ENCODE data around the gene PLP2. TPM values are rescaled to one million over a fixed set of nuclear protein-coding genes. Genes with fewer than 3 reads are reported as not detected.

Gene PLP2
- total RNA-seq, 1 donor from 2014 or later = 12.2 TPM

DNA sequence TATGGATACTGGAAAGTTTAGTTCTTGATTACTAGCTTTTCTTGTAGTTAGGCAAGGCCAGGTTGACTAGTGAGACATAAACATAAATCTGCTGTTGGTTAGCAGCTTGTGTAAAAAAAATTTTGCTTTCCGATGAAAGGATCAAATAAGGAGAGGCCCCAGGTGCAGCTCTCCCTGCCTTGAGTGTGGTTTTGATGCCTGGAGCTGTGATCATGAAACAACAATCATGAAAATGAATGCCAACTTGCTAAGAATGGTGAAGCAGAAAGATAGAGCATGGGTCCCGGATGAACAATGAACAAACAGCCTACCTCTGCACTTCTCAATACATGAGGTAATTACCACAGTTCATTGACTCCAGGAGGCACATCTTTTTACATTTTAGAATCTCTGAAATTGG lies 42.7 kb downstream of the PLP2 start:
- TF ChIP-seq CTCF (IDR thresholded peaks at IDR 0.05; ENCODE audit: partially characterized antibody, unreplicated experiment) = no peak
- peaks cover 3% of the 10 kb centered on the region for H3K4me1 Mint-ChIP-seq (ENCODE audit: low read depth, unreplicated experiment)
- peaks cover 5% of the 10 kb centered on the region for H3K36me3 Mint-ChIP-seq (ENCODE audit: unreplicated experiment)
- DNase-seq = no peak
- no peaks in the 10 kb centered on the region for H3K27me3 Mint-ChIP-seq (ENCODE audit: unreplicated experiment)
- no peak overlapping the region for H3K4me3 Mint-ChIP-seq (ENCODE audit: unreplicated experiment)
- peaks cover 4% of the 10 kb centered on the region for H3K9me3 Mint-ChIP-seq (ENCODE audit: unreplicated experiment)
- H3K27ac Mint-ChIP-seq (ENCODE audit: unreplicated experiment) = no peak overlapping the region

DNA sequence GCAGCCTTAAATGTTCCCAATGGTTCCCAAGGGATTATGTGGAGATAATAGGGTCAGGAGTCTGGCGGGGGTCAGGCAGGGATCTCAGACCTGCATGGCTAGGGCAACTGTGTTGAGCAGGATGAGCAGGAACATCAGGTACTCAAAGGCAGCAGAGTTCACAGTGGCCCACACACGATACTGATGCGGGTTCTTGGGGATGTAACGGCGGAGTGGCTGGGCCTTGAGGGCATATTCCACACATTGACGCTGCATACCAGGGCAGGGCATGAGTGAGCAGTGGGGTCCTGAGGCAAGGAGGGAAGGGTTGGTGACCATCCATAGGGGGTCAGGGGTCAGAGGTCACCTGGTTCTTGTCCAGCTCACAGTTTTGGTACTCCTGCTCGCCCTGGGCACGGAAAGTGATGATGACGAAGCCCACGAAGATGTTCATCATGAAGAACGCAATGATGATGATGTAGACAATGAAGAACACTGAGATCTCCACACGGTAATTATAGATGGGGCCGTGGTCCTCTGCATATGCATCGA lies 43.4 kb downstream of the PLP2 start:
- Mint-ChIP-seq H3K27me3 (ENCODE audit: unreplicated experiment) (no peaks in the 10 kb centered on the region), H3K9me3 (ENCODE audit: unreplicated experiment) (peaks cover 4% of the 10 kb centered on the region), H3K27ac (ENCODE audit: unreplicated experiment) (no peak overlapping the region), H3K4me3 (ENCODE audit: unreplicated experiment) (no peak overlapping the region), H3K36me3 (ENCODE audit: unreplicated experiment) (peaks cover 5% of the 10 kb centered on the region), H3K4me1 (ENCODE audit: low read depth, unreplicated experiment) (peaks cover 3% of the 10 kb centered on the region)
- DNase-seq = no peak
- no peak for TF ChIP-seq CTCF (IDR thresholded peaks at IDR 0.05; ENCODE audit: partially characterized antibody, unreplicated experiment)

DNA sequence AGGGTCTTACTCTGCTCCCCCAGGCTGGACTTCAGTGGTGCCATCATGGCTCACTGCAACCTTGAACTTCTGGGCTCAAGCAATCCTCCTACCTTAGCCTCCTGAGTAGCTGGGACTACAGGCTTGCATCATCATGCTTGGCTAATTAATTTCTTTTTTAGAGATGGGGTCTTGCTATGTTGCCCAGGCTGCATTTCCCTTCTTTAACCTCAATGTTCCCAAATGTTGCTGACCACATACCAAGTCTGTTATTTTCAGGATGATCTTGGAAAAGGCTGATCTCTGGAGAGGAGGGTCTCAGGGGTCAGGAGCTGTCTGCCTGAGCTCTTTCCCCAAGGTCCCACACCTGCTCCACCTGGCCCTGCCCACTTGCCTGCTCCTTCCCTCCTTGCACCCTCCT lies 48.4 kb downstream of the PLP2 start:
- TF ChIP-seq CTCF (IDR thresholded peaks at IDR 0.05; ENCODE audit: partially characterized antibody, unreplicated experiment) = no peak
- Mint-ChIP-seq H3K9me3 (ENCODE audit: unreplicated experiment) (peaks cover 3% of the 10 kb centered on the region), H3K4me3 (ENCODE audit: unreplicated experiment) (no peak overlapping the region), H3K27ac (ENCODE audit: unreplicated experiment) (no peak overlapping the region), H3K4me1 (ENCODE audit: low read depth, unreplicated experiment) (peaks cover under 1% of the 10 kb centered on the region), H3K27me3 (ENCODE audit: unreplicated experiment) (peaks cover 3% of the 10 kb centered on the region), H3K36me3 (ENCODE audit: unreplicated experiment) (no peaks in the 10 kb centered on the region)
- DNase-seq = no peak

GRCh38 chrX:49221868-49222267 lies 50.2 kb downstream of the PLP2 start:
- H3K4me3 Mint-ChIP-seq (ENCODE audit: unreplicated experiment) = no peak overlapping the region
- no peaks in the 10 kb centered on the region for H3K36me3 Mint-ChIP-seq (ENCODE audit: unreplicated experiment)
- peaks cover 3% of the 10 kb centered on the region for H3K27me3 Mint-ChIP-seq (ENCODE audit: unreplicated experiment)
- no peaks in the 10 kb centered on the region for H3K4me1 Mint-ChIP-seq (ENCODE audit: low read depth, unreplicated experiment)
- no peak for DNase-seq
- no peak for TF ChIP-seq CTCF (IDR thresholded peaks at IDR 0.05; ENCODE audit: partially characterized antibody, unreplicated experiment)
- H3K27ac Mint-ChIP-seq (ENCODE audit: unreplicated experiment) = peak overlapping the region; percentile 26
- H3K9me3 Mint-ChIP-seq (ENCODE audit: unreplicated experiment) = peaks cover 4% of the 10 kb centered on the region

Other genes with a start within 250 kb of the PLP2 start
- gene OTUD5, start 214.3 kb upstream of the PLP2 start, total RNA-seq (ENCODE audit: unreplicated experiment) = 68.3 TPM
- gene KCND1, start 200.1 kb upstream of the PLP2 start, total RNA-seq (ENCODE audit: unreplicated experiment) = 7.2 TPM
- gene GRIPAP1, start 169.6 kb upstream of the PLP2 start, total RNA-seq (ENCODE audit: unreplicated experiment) = 129 TPM
- 39.8 TPM for gene TFE3, start 128.5 kb upstream of the PLP2 start, total RNA-seq (ENCODE audit: unreplicated experiment)
- 17.6 TPM for gene CCDC120, start 112.9 kb upstream of the PLP2 start, total RNA-seq (ENCODE audit: unreplicated experiment)
- gene PRAF2, start 97.9 kb upstream of the PLP2 start, total RNA-seq (ENCODE audit: unreplicated experiment) = 41.5 TPM
- gene WDR45, start 92.0 kb upstream of the PLP2 start, total RNA-seq (ENCODE audit: unreplicated experiment) = 66.4 TPM
- 20.6 TPM for gene GPKOW, start 48.2 kb upstream of the PLP2 start, total RNA-seq (ENCODE audit: unreplicated experiment)
- 2.7 TPM for gene MAGIX, start 9.1 kb upstream of the PLP2 start, total RNA-seq (ENCODE audit: unreplicated experiment)
- gene PRICKLE3, start 14.5 kb downstream of the PLP2 start, total RNA-seq (ENCODE audit: unreplicated experiment) = 1.6 TPM
- 291 TPM for gene SYP, start 28.3 kb downstream of the PLP2 start, total RNA-seq (ENCODE audit: unreplicated experiment)
- gene CACNA1F, start 61.4 kb downstream of the PLP2 start, total RNA-seq (ENCODE audit: unreplicated experiment) = 0.47 TPM
- 15.0 TPM for gene CCDC22, start 63.6 kb downstream of the PLP2 start, total RNA-seq (ENCODE audit: unreplicated experiment)
- gene FOXP3, start 92.8 kb downstream of the PLP2 start, total RNA-seq (ENCODE audit: unreplicated experiment) = 0.78 TPM
- gene PPP1R3F, start 97.9 kb downstream of the PLP2 start, total RNA-seq (ENCODE audit: unreplicated experiment) = 16.1 TPM
- gene GAGE10, start 131.7 kb downstream of the PLP2 start, total RNA-seq (ENCODE audit: unreplicated experiment) = not detected
- gene GAGE12J, start 150.1 kb downstream of the PLP2 start, total RNA-seq (ENCODE audit: unreplicated experiment) = not detected
- not detected for gene GAGE13, start 159.7 kb downstream of the PLP2 start, total RNA-seq (ENCODE audit: unreplicated experiment)

Measured in glutamatergic neuron (in vitro differentiated cells).